HCT116 (cell line): Measurements from ENCODE around the gene IL17RB. TPM values are rescaled to one million over a fixed set of nuclear protein-coding genes. Genes with fewer than 3 reads are reported as not detected.

Experiments
- ATAC-seq: fragments of 200-7000 bp; cut with Tn5 transposase; 2 replicates; pipeline ENCODE4 v1.9.1; 2020; ENCODE audit warnings: mild to moderate bottlenecking, moderate library complexity
- BruUV-seq: library from RNA; stranded (reverse); fragments of 400-500 nt; replicated peaks from 2 replicates; lab custom pipeline; 2021; lab: Mats Ljungman, UMichigan
- CTCF ChIA-PET: fragments of 300-600 bp; sonication (Branson Sonifier 250); formaldehyde crosslinking; loops from one replicate; lab custom pipeline; 2021; ENCODE audit warnings: antibody characterized with exemption; lab: Charles Lee
- POLR2A ChIA-PET: fragments of 300-600, 350-600 bp; sonication (Branson Sonifier 250); formaldehyde crosslinking; loops from one replicate; lab custom pipeline; 2021; ENCODE audit warnings: antibody characterized with exemption; lab: Charles Lee
- RAD21 ChIA-PET, 2 experiments: fragments of 300-600 bp; sonication (Branson Sonifier 250); formaldehyde crosslinking; loops; one replicate each; lab custom pipeline; 2023; ENCODE audit warnings: low total read pairs in 2 of 2; ENCODE audit not compliant: uncharacterized antibody in 2 of 2, unreplicated experiment in 2 of 2, low non-redundant PET in 1 of 2; lab: Charles Lee
- DNase-seq: peaks from one replicate; pipeline ENCODE4 v3.0.0-alpha.2; 2010; ENCODE audit warnings: low read depth, low spot score
- H2AFZ ChIP-seq: fragments of 200-600 bp; shearing (Covaris generic), sonication (generic); 2 replicates; pipeline ENCODE4 v1.6.1; 2017; ENCODE audit warnings: low read depth, mixed run types, mixed read lengths, antibody characterized with exemption, low read length; ENCODE audit not compliant: poor library complexity, severe bottlenecking
- H3K27ac ChIP-seq: 2 replicates; pipeline ENCODE4 v1.5.1; 2012; ENCODE audit warnings: low read depth, low read length
- H3K27me3 ChIP-seq: fragments of 200-600 bp; sonication (generic); 2 replicates; pipeline ENCODE4 v1.6.1; 2016; ENCODE audit warnings: mixed run types, low read length, mixed read lengths; ENCODE audit not compliant: insufficient read depth
- H3K36me3 ChIP-seq, 2 experiments: fragments of 200-500 bp in 1 of 2; fragments of 200-600 bp in 1 of 2; sonication (Bioruptor generic) in 1 of 2; sonication (generic) in 1 of 2; 2 replicates each; pipeline versions ENCODE4 v1.5.1 to v1.6.1; 2014 to 2016; ENCODE audit warnings: low read length in 2 of 2, inconsistent platforms in 1 of 2, mixed read lengths in 1 of 2, mixed run types in 1 of 2; ENCODE audit not compliant: insufficient read depth in 2 of 2, control insufficient read depth in 1 of 2
- H3K4me1 ChIP-seq, 2 experiments: fragments of 200-600 bp in 1 of 2; sonication (generic) in 1 of 2; 2 replicates each; pipeline versions ENCODE4 v1.5.1 to v1.6.1; 2012 to 2017; ENCODE audit warnings: low read length in 2 of 2, inconsistent platforms in 1 of 2, mild to moderate bottlenecking in 1 of 2, mixed read lengths in 1 of 2, mixed run types in 1 of 2, moderate library complexity in 1 of 2; ENCODE audit not compliant: insufficient read depth in 2 of 2, control insufficient read depth in 1 of 2
- H3K4me2 ChIP-seq: fragments of 200-600 bp; sonication (generic); 2 replicates; pipeline ENCODE4 v1.6.1; 2017; ENCODE audit warnings: mixed run types, low read length, mixed read lengths
- H3K4me3 ChIP-seq, 2 experiments: fragments of 200-600 bp in 1 of 2; sonication (generic) in 1 of 2; replicated peaks in 1 of 2; 2 replicates each; pipeline ENCODE4 v1.5.1; 2011 to 2016; ENCODE audit warnings: low read length in 2 of 2, control low read depth in 1 of 2, low read depth in 1 of 2, mild to moderate bottlenecking in 1 of 2, mixed read lengths in 1 of 2, mixed run types in 1 of 2
- H3K79me2 ChIP-seq: fragments of 200-600 bp; sonication (generic); 2 replicates; pipeline ENCODE4 v1.6.1; 2017; ENCODE audit warnings: mild to moderate bottlenecking, mixed run types, low read length, moderate library complexity, mixed read lengths; ENCODE audit not compliant: insufficient read depth
- H3K9ac ChIP-seq: fragments of 200-600 bp; sonication (generic); 2 replicates; pipeline ENCODE4 v1.6.1; 2016; ENCODE audit warnings: low read length, mixed read lengths
- H3K9me2 ChIP-seq: fragments of 200-600 bp; sonication (generic), shearing (Covaris generic); 2 replicates; pipeline ENCODE4 v1.6.1; 2017; ENCODE audit warnings: mixed run types, mild to moderate bottlenecking, moderate library complexity; ENCODE audit not compliant: insufficient read depth
- H3K9me3 ChIP-seq, 2 experiments: fragments of 200-500 bp in 1 of 2; fragments of 200-600 bp in 1 of 2; sonication (Bioruptor generic) in 1 of 2; sonication (generic) in 1 of 2; 2 replicates each; pipeline ENCODE4 v1.6.1; 2014 to 2017; ENCODE audit warnings: low read length in 2 of 2, mixed read lengths in 2 of 2, inconsistent platforms in 1 of 2, low read depth in 1 of 2, mild to moderate bottlenecking in 1 of 2, mixed run types in 1 of 2, moderate library complexity in 1 of 2; ENCODE audit not compliant: control insufficient read depth in 1 of 2, insufficient read depth in 1 of 2
- H4K20me1 ChIP-seq: fragments of 200-600 bp; sonication (generic), shearing (Covaris generic); 2 replicates; pipeline ENCODE4 v1.6.1; 2017; ENCODE audit warnings: mixed run types, mild to moderate bottlenecking, moderate library complexity; ENCODE audit not compliant: insufficient read depth
- ATF3 ChIP-seq: IDR thresholded peaks from 2 replicates; pipeline ENCODE4 v1.6.1; 2012
- CEBPB ChIP-seq: IDR thresholded peaks from 2 replicates; pipeline ENCODE4 v1.6.1; 2012; ENCODE audit warnings: low read depth
- EGR1 ChIP-seq: IDR thresholded peaks from 2 replicates; pipeline ENCODE4 v1.6.1; 2012; ENCODE audit warnings: low read depth
- ELF1 ChIP-seq: IDR thresholded peaks from 2 replicates; pipeline ENCODE4 v1.6.1; 2012; ENCODE audit warnings: low read depth, borderline replicate concordance
- EZH2 ChIP-seq: fragments of 200-600 bp; sonication (generic); IDR thresholded peaks from 2 replicates; pipeline ENCODE4 v1.6.1; 2017; ENCODE audit warnings: antibody characterized with exemption, mixed run types
- EZH2phosphoT487 ChIP-seq: fragments of 200-600 bp; IDR thresholded peaks from 2 replicates; pipeline ENCODE4 v1.6.1; 2018; ENCODE audit warnings: antibody characterized with exemption, borderline replicate concordance
- FOSL1 ChIP-seq: IDR thresholded peaks from 2 replicates; pipeline ENCODE4 v1.6.1; 2012; ENCODE audit warnings: low read depth
- JUND ChIP-seq: IDR thresholded peaks from 2 replicates; pipeline ENCODE4 v1.6.1; 2012
- MAX ChIP-seq: IDR thresholded peaks from 2 replicates; pipeline ENCODE4 v1.6.1; 2012
- POLR2A ChIP-seq: IDR thresholded peaks from 2 replicates; pipeline ENCODE4 v1.7.0; 2011; ENCODE audit warnings: borderline replicate concordance; ENCODE audit not compliant: insufficient read depth, insufficient read length; ENCODE audit errors: extremely low read depth
- POLR2AphosphoS5 ChIP-seq: IDR thresholded peaks from 2 replicates; pipeline ENCODE4 v1.6.1; 2011; ENCODE audit warnings: mild to moderate bottlenecking, low read depth, low read length, moderate library complexity
- RAD21 ChIP-seq: IDR thresholded peaks from 2 replicates; pipeline ENCODE4 v1.6.1; 2012; ENCODE audit warnings: low read depth, mild to moderate bottlenecking
- SIN3A ChIP-seq: IDR thresholded peaks from 2 replicates; pipeline ENCODE4 v1.6.1; 2012; ENCODE audit warnings: low read depth
- TCF7L2 ChIP-seq: IDR thresholded peaks from 2 replicates; pipeline ENCODE4 v1.7.0; 2011; ENCODE audit warnings: borderline replicate concordance, inconsistent platforms; ENCODE audit not compliant: insufficient read depth, insufficient read length; ENCODE audit errors: extremely low read depth
- YY1 ChIP-seq: IDR thresholded peaks from 2 replicates; pipeline ENCODE4 v1.6.1; 2011; ENCODE audit warnings: low read length, low read depth, moderate library complexity, mild to moderate bottlenecking; ENCODE audit not compliant: insufficient replicate concordance; ENCODE audit errors: extremely low read depth
- ZBTB33 ChIP-seq: IDR thresholded peaks from 2 replicates; pipeline ENCODE4 v1.6.1; 2011; ENCODE audit warnings: mild to moderate bottlenecking, low read length, moderate library complexity; ENCODE audit not compliant: insufficient replicate concordance; ENCODE audit errors: extremely low read depth
- ZFX ChIP-seq: fragments of 450-650 bp; IDR thresholded peaks from 2 replicates; pipeline ENCODE4 v1.6.1; 2017
- ZNF274 ChIP-seq: fragments of 200-500 bp; sonication (Bioruptor generic); IDR thresholded peaks from 2 replicates; pipeline ENCODE4 v1.6.1; 2014; ENCODE audit warnings: mild to moderate bottlenecking, low read depth, low read length, inconsistent platforms
- intact Hi-C: fragments of 100-400 bp; cut with micrococcal nuclease; formaldehyde crosslinking; loops from 2 replicates; pipeline ENCODE4 v1.10.0; 2022
- total RNA-seq: library from RNA; stranded (reverse); gene quantifications from one replicate; pipeline ENCODE4 v1.2.1, GENCODE V29; 2021; ENCODE audit not compliant: unreplicated experiment

Gene IL17RB
- total RNA-seq, 1 experiment from 2014 or later, result 8.3 TPM

- no peak for TF ChIP-seq MAX
- TF ChIP-seq EZH2, result no peak
- no peak for TF ChIP-seq RAD21
- TF ChIP-seq TCF7L2, result no peak
- TF ChIP-seq JUND, result no peak
- TF ChIP-seq CEBPB, result no peak
- no peak for TF ChIP-seq ZNF274
- TF ChIP-seq ZFX, result no peak
- TF ChIP-seq POLR2AphosphoS5, result no peak
- TF ChIP-seq EGR1, result no peak
- no peak for TF ChIP-seq ELF1
- TF ChIP-seq POLR2A, result no peak
- TF ChIP-seq ATF3, result no peak
- no peak for TF ChIP-seq ZBTB33
- TF ChIP-seq YY1, result no peak
- no peak for TF ChIP-seq SIN3A
- no peak for TF ChIP-seq FOSL1
- no peak for TF ChIP-seq EZH2phosphoT487
- H3K4me2 ChIP-seq, result no peak overlapping the region
- no peak overlapping the region for H2AFZ ChIP-seq
- ChIA-PET CTCF (no interaction called here), RAD21 (no interaction called here), POLR2A (no interaction called here)
- peaks cover 41% of the 10 kb centered on the region for H3K79me2 ChIP-seq
- H3K9me3 ChIP-seq, result no peaks in the 10 kb centered on the region
- no peaks in the 10 kb centered on the region for H3K27me3 ChIP-seq
- no peak overlapping the region for H3K9ac ChIP-seq
- DNase-seq, result no peak
- BruUV-seq, result no TSS peak
- no peak overlapping the region for H3K4me3 ChIP-seq
- H3K9me2 ChIP-seq, result no peaks in the 10 kb centered on the region
- intact Hi-C loops, result no loop called here
- no peak for ATAC-seq
- H4K20me1 ChIP-seq, result no peaks in the 10 kb centered on the region
- H3K4me1 ChIP-seq, result peaks cover 6 to 16% of the 10 kb centered on the region in 2 experiments; a peak in 3 of 4 replicates
- H3K27ac ChIP-seq, result no peak overlapping the region
- H3K36me3 ChIP-seq, result peaks cover 4 to 23% of the 10 kb centered on the region in 2 experiments; a peak in 3 of 4 replicates
Measured at GRCh38 chr3:53887446-53887845, 41.1 kb downstream of the IL17RB start.
